GM12878 (cell line): Measurements from ENCODE around the gene BCR. TPM values are rescaled to one million over a fixed set of nuclear protein-coding genes. Genes with fewer than 3 reads are reported as not detected.

ENCODE experiments used
- ATAC-seq: fragments of 200-7000 bp; cut with Tn5 transposase; 3 replicates; pipeline ENCODE4 v1.9.1; 2020; ENCODE audit warnings: mild to moderate bottlenecking, moderate library complexity
- BruUV-seq: library from RNA; stranded (reverse); fragments of 400-500 nt; replicated peaks from 2 replicates; lab custom pipeline; 2021; lab: Mats Ljungman, UMichigan
- CTCF ChIA-PET: fragments of 300-600 bp; sonication (Branson Sonifier 250); formaldehyde crosslinking; extraction: SDS; loops from one replicate; lab custom pipeline; 2021; ENCODE audit warnings: inconsistent platforms; lab: Yijun Ruan, JAX
- POLR2A ChIA-PET: fragments of 350-600 bp; formaldehyde crosslinking; extraction: SDS; loops from one replicate; lab custom pipeline; 2021; ENCODE audit warnings: inconsistent platforms; lab: Charles Lee
- RAD21 ChIA-PET: fragments of 300-600 bp; sonication (Branson Sonifier 250); formaldehyde crosslinking; loops from one replicate; lab custom pipeline; 2023; ENCODE audit warnings: antibody characterized with exemption; ENCODE audit not compliant: unreplicated experiment; lab: Charles Lee
- SMC1A ChIA-PET: fragments of 300-600 bp; sonication (Branson Sonifier 250); formaldehyde crosslinking; loops from one replicate; lab custom pipeline; 2023; ENCODE audit not compliant: unreplicated experiment, uncharacterized antibody; lab: Charles Lee
- DNase-seq: peaks from one replicate; pipeline ENCODE4 v3.0.0-alpha.2; 2011; ENCODE audit warnings: low read depth, low spot score
- FAIRE-seq: peaks from 3 replicates; lab custom pipeline; 2011; peaks lifted over from hg19 to GRCh38; lab: Jason Lieb, UNC
- H2AFZ ChIP-seq: 2 replicates; pipeline ENCODE4 v1.6.0; 2011; ENCODE audit warnings: low read depth, low read length, control low read depth; ENCODE audit not compliant: control insufficient read depth
- H3K27ac ChIP-seq: 2 replicates; pipeline ENCODE4 v1.5.1; 2011; ENCODE audit warnings: control low read depth; ENCODE audit not compliant: control insufficient read depth, insufficient read depth
- H3K27me3 ChIP-seq, 2 experiments: replicated peaks in 1 of 2; 2 replicates each; pipeline versions ENCODE4 v1.6.0 to v1.6.1; 2011; ENCODE audit warnings: low read length in 1 of 2; ENCODE audit not compliant: control insufficient read depth in 2 of 2, insufficient read depth in 2 of 2
- H3K36me3 ChIP-seq, 2 experiments: 2 replicates each; pipeline ENCODE4 v1.5.1; 2011; ENCODE audit warnings: low read length in 1 of 2; ENCODE audit not compliant: control insufficient read depth in 2 of 2, insufficient read depth in 2 of 2
- H3K4me1 ChIP-seq: 2 replicates; pipeline ENCODE4 v1.6.1; 2011; ENCODE audit warnings: mild to moderate bottlenecking, low read length, moderate library complexity, mixed read lengths; ENCODE audit not compliant: control insufficient read depth, insufficient read depth
- H3K4me2 ChIP-seq: 2 replicates; pipeline ENCODE4 v1.6.0; 2011; ENCODE audit warnings: control low read depth; ENCODE audit not compliant: control insufficient read depth, insufficient read depth
- H3K4me3 ChIP-seq: fragments of 200-600 bp; sonication (generic); 2 replicates; pipeline ENCODE4 v1.5.1; 2016
- H3K79me2 ChIP-seq: 2 replicates; pipeline ENCODE4 v1.6.0; 2011; ENCODE audit warnings: low read length; ENCODE audit not compliant: control insufficient read depth, insufficient read depth
- H3K9ac ChIP-seq: 2 replicates; pipeline ENCODE4 v1.8.0; 2011; ENCODE audit warnings: low read length, control low read depth, mixed read lengths; ENCODE audit not compliant: control insufficient read depth, insufficient read depth
- H3K9me3 ChIP-seq: replicated peaks from 3 replicates; pipeline ENCODE4 v1.5.1; 2011; ENCODE audit warnings: mild to moderate bottlenecking, low read length; ENCODE audit not compliant: control insufficient read depth, insufficient read depth
- H4K20me1 ChIP-seq: 2 replicates; pipeline ENCODE4 v1.6.0; 2011; ENCODE audit not compliant: control insufficient read depth, insufficient read depth
- ELK1 ChIP-seq: IDR thresholded peaks from 2 replicates; pipeline ENCODE4 v1.6.1; 2012; ENCODE audit warnings: low read depth, low read length, improper control_type of control experiment
- NR2C1 ChIP-seq: fragments of 450-650 bp; IDR thresholded peaks from 2 replicates; pipeline ENCODE4 v1.6.1; 2017; ENCODE audit warnings: antibody characterized with exemption, mild to moderate bottlenecking, moderate library complexity
- NR2F1 ChIP-seq: fragments of 450-650 bp; conservative IDR thresholded peaks from 2 replicates; pipeline ENCODE4 v1.6.1; 2017; ENCODE audit warnings: mild to moderate bottlenecking
- PAX5 ChIP-seq: IDR thresholded peaks from 2 replicates; pipeline ENCODE4 v1.6.1; 2011; ENCODE audit warnings: low read depth, low read length, borderline replicate concordance
- WGBS: methylation state at CpG from one replicate; pipeline ENCODE4 v1.1.6; 2016; ENCODE audit warnings: low lambda C conversion rate; ENCODE audit not compliant: insufficient replicate concordance, insufficient coverage; ENCODE audit errors: missing lambda C conversion rate; 5-methylcytosine and 5-hydroxymethylcytosine counted together
- in situ Hi-C: fragments of 300-500 bp; cut with MboI; formaldehyde crosslinking; loops from 9 replicates; pipeline ENCODE4 v1.14.3; 2018; ENCODE audit warnings: mixed read lengths
- intact Hi-C: fragments of 100-400 bp; cut with micrococcal nuclease; formaldehyde crosslinking; loops from one replicate; pipeline ENCODE4 v1.14.2; 2022; ENCODE audit not compliant: unreplicated experiment
- polyA plus RNA-seq, 11 experiments: library from polyadenylated mRNA; depleted of rRNA in 4 of 11; unstranded in 6 of 11; stranded (reverse) in 5 of 11; fragments of >200 nt; fragmentation: Nextera tagmentation in 4 of 11; fragmentation: Illumina TruSeq in 1 of 11; extraction: Ambion mirVana in 4 of 11; extraction: Trizol in 1 of 11; gene quantifications; 1 replicate in 1 of 11; 2 replicates in 10 of 11; pipeline versions ENCODE4 v1.2.1 to v1.2.3, GENCODE V29; 2011 to 2016; ENCODE audit warnings: inconsistent platforms in 2 of 11, missing spikeins in 2 of 11, low read depth in 1 of 11
- total RNA-seq, 4 experiments: library from RNA; depleted of rRNA in 3 of 4; stranded (reverse); fragments of >200 nt in 3 of 4; fragmentation: Illumina TruSeq in 1 of 4; extraction: Trizol in 1 of 4; gene quantifications; 2 replicates each; pipeline versions ENCODE4 v1.2.1 to v1.2.3, GENCODE V29; 2013 to 2021

The BCR gene
- total and polyA plus RNA-seq, 10 of the 15 experiments (the other 5 are each of a cell fraction or from before 2014, with no cell fraction given) = 1.7 to 64.7 (median 18.4) TPM

GRCh38 chr22:23145878-23146470 is 34.3 kb upstream of the BCR start:
- FAIRE-seq = no peak

More at GRCh38 chr22:23145878-23146470, 34.3 kb upstream of the BCR start:
- H3K4me2 ChIP-seq = peak overlapping the region; percentile 70
- peak overlapping the region; percentile 43 for H3K4me3 ChIP-seq
- H4K20me1 ChIP-seq = no peaks in the 10 kb centered on the region
- ChIA-PET SMC1A (interaction anchor here (0.6 to 1.8 kb wide), 7 partner anchors 11 to 191 kb away, joined by 3 to 6 read pairs (median 3); no protein-coding TSS in a partner anchor), CTCF (interaction anchor here (0.6 to 2.0 kb wide), 6 partner anchors 11 to 191 kb away, joined by 3 to 10 read pairs (median 4); no protein-coding TSS in a partner anchor), POLR2A (interaction anchor here (0.7 to 3.2 kb wide), 4 partner anchors 11 to 291 kb away, joined by 3 to 9 read pairs (median 4); no protein-coding TSS in a partner anchor), RAD21 (interaction anchor here (1.1 to 2.7 kb wide), 6 partner anchors 8 to 392 kb away, joined by 3 to 13 read pairs (median 6); no protein-coding TSS in a partner anchor)
- WGBS = 53% methylated on average over 2 of the region's 2 CpGs
- no peaks in the 10 kb centered on the region for H3K27me3 ChIP-seq
- in situ Hi-C loops = no loop called here
- intact Hi-C loops = loop anchor here (10.0 kb wide), 1 partner anchor 291 kb away; no protein-coding TSS in a partner anchor
- TF ChIP-seq PAX5 (peak; percentile 75; the same call in 1 of the 2 replicates), ELK1 (no peak), NR2C1 (peak; percentile 17; the same call in 1 of the 2 replicates), NR2F1 (peak; percentile 71)
- peaks cover 33% of the 10 kb centered on the region for H3K4me1 ChIP-seq
- H3K36me3 ChIP-seq = no peaks in the 10 kb centered on the region
- H3K79me2 ChIP-seq = no peaks in the 10 kb centered on the region
- H3K9ac ChIP-seq = peak overlapping the region; percentile 47; the same call in 1 of the 2 replicates
- no peak for ATAC-seq
- no peak for DNase-seq
- H3K9me3 ChIP-seq = no peaks in the 10 kb centered on the region
- H2AFZ ChIP-seq = peak overlapping the region; percentile 42
- BruUV-seq = no TSS peak
- no peak overlapping the region for H3K27ac ChIP-seq
